ENCODE results near the gene LEP. TPM values are rescaled to one million over a fixed set of nuclear protein-coding genes. Genes with fewer than 3 reads are reported as not detected.

LEP gene
- total and polyA plus RNA-seq, 2 of the 8 experiments (the other 6 are each of a cell fraction or from before 2014, with no cell fraction given) = not detected

DNA sequence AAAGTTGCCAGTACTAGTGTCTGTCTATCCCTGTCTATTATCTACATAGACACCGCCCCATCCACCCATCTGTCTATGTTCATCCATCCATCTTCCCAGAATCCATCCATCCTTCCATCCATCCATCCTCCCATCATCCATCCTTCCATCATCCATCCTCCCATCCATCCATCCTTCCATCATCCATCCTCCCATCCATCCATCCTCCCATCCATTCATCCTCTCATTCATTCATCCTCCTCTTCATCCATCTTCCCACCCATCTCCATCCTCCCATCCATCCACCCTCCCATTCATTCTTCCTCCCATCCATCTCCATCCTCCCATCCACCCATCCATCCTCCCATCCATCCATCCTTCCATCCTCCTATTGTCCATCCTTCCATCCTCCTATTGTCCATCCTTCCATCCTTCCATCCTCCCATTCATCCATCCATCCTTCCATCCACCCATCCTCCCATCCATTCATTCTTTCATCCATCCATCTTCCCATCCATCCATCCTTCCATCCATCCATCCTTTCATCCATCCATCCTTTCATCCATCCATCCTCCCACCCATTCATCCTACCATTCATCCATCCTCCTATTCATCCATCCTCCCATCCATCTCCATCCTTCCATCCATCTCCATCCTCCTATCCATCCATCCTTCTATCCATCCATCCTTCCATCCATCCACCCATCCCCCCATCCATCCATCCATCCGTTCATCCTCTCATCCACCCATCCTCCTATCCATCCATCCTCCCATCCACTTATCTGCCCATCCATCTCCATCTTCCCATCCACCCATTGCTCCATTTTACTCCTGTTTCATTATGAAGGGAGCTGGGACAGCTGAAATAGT lies 14.7 kb upstream of the LEP start:
- ChIA-PET POLR2A (ENCODE audit: partially characterized antibody) (no interaction called here), CTCF (ENCODE audit: partially characterized antibody) (interaction anchor here (1.8 to 2.0 kb wide), 2 partner anchors 11 to 17 kb away, joined by 7 read pairs; no protein-coding TSS in a partner anchor)
- no peak overlapping the region for H3K4me3 ChIP-seq (ENCODE audit: extremely low read depth in 1 of 4, insufficient read depth in 2 of 4, low read depth in 3 of 4, low read length in 4 of 4)
- no peaks in the 10 kb centered on the region for H3K36me3 ChIP-seq (ENCODE audit: control insufficient read depth in 2 of 4, insufficient read depth in 4 of 4, low read length in 3 of 4)
- H3K79me1 ChIP-seq (ENCODE audit: low read depth, low read length) = no peaks in the 10 kb centered on the region
- no peaks in the 10 kb centered on the region for H3K79me2 ChIP-seq (ENCODE audit: control insufficient read depth in 1 of 2, insufficient read depth in 2 of 2, low read length in 2 of 2)
- no peak overlapping the region for H2AFZ ChIP-seq (ENCODE audit: low read length)
- no peak overlapping the region for H2AK5ac ChIP-seq (ENCODE audit: low read depth, low read length)
- no peak overlapping the region for H2BK12ac ChIP-seq (ENCODE audit: low read depth, low read length)
- H4K20me1 ChIP-seq (replicated peaks in 1 of 2; ENCODE audit: control insufficient read depth in 1 of 2, insufficient read depth in 2 of 2, low read length in 2 of 2) = peaks cover 0 to 2% of the 10 kb centered on the region in 2 experiments
- no peak overlapping the region for H4K91ac ChIP-seq (replicated peaks; ENCODE audit: insufficient read length, low read length)
- no peaks in the 10 kb centered on the region for H3K27me3 ChIP-seq (replicated peaks in 1 of 4; ENCODE audit: control insufficient read depth in 3 of 4, extremely low read depth in 1 of 4, insufficient read depth in 3 of 4, low read length in 3 of 4)
- H3K9me3 ChIP-seq (ENCODE audit: insufficient read depth in 2 of 2, low read depth in 1 of 2, low read length in 1 of 2) = no peaks in the 10 kb centered on the region
- H2BK5ac ChIP-seq (ENCODE audit: low read depth, low read length) = no peak overlapping the region
- H3K4me1 ChIP-seq (replicated peaks in 1 of 4; ENCODE audit: control insufficient read depth in 3 of 4, insufficient read depth in 4 of 4, low read length in 3 of 4) = peaks cover 0 to 11% (median 4%) of the 10 kb centered on the region in 4 experiments; a peak in 4 of 7 replicates
- H3K23me2 ChIP-seq (ENCODE audit: low read depth, low read length) = peaks cover 8% of the 10 kb centered on the region; the same call in 1 of the 2 replicates
- no peak overlapping the region for H3K14ac ChIP-seq (ENCODE audit: insufficient read length)
- FAIRE-seq (no peak), DNase-seq (ENCODE audit: low read depth in 1 of 2, low spot score in 2 of 2) (no peak)
- WGBS, 2 experiments (ENCODE audit: extremely low coverage in 1 of 2, insufficient coverage in 1 of 2, insufficient read length in 1 of 2, insufficient replicate concordance in 2 of 2, low coverage in 1 of 2, low lambda C conversion rate in 2 of 2, missing lambda C conversion rate in 1 of 2) = 85 to 100% methylated on average over 1 to 2 of the region's 2 CpGs
- no peak overlapping the region for H3K4me2 ChIP-seq (ENCODE audit: insufficient read depth in 1 of 2, low read depth in 2 of 2, low read length in 2 of 2)
- H2BK15ac ChIP-seq (ENCODE audit: low read length) = no peak overlapping the region
- H4K5ac ChIP-seq (ENCODE audit: insufficient read length, low read depth, low read length) = no peak overlapping the region
- no peak overlapping the region for H3K56ac ChIP-seq (replicated peaks; ENCODE audit: insufficient read length, low read depth, low read length)
- no peak overlapping the region for H3K18ac ChIP-seq (ENCODE audit: extremely low read depth, low read length)
- no peak overlapping the region for H2BK20ac ChIP-seq (ENCODE audit: low read length)
- no peak overlapping the region for H3K23ac ChIP-seq (ENCODE audit: insufficient read length)
- H3K4ac ChIP-seq (replicated peaks; ENCODE audit: insufficient read length, low read depth, low read length) = no peak overlapping the region
- H3K9ac ChIP-seq (replicated peaks in 1 of 4; ENCODE audit: extremely low read depth in 1 of 4, low read depth in 3 of 4, low read length in 3 of 4) = no peak overlapping the region
- TF ChIP-seq ASH2L (IDR thresholded peaks at IDR 0.05; ENCODE audit: low read length) (no peak), JUND (IDR thresholded peaks at IDR 0.05; ENCODE audit: low read length) (no peak), JUN (IDR thresholded peaks at IDR 0.05; ENCODE audit: low read depth, low read length) (no peak), RXRA (IDR thresholded peaks at IDR 0.05; ENCODE audit: insufficient read depth, low read depth, low read length) (no peak), PHF8 (conservative IDR thresholded peaks at IDR 0.05; ENCODE audit: low read depth, low read length) (no peak), SAP30 (IDR thresholded peaks at IDR 0.05; ENCODE audit: insufficient read depth, insufficient replicate concordance, low read length) (no peak), FOSL1 (IDR thresholded peaks at IDR 0.05; ENCODE audit: insufficient read depth, low read depth, low read length) (no peak)
- TF ChIP-seq, protein P1, sequence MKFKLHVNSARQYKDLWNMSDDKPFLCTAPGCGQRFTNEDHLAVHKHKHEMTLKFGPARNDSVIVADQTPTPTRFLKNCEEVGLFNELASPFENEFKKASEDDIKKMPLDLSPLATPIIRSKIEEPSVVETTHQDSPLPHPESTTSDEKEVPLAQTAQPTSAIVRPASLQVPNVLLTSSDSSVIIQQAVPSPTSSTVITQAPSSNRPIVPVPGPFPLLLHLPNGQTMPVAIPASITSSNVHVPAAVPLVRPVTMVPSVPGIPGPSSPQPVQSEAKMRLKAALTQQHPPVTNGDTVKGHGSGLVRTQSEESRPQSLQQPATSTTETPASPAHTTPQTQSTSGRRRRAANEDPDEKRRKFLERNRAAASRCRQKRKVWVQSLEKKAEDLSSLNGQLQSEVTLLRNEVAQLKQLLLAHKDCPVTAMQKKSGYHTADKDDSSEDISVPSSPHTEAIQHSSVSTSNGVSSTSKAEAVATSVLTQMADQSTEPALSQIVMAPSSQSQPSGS (IDR thresholded peaks at IDR 0.05; ENCODE audit: low read length) = no peak
- TF ChIP-seq, protein P2, sequence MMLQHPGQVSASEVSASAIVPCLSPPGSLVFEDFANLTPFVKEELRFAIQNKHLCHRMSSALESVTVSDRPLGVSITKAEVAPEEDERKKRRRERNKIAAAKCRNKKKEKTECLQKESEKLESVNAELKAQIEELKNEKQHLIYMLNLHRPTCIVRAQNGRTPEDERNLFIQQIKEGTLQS (IDR thresholded peaks at IDR 0.05; ENCODE audit: insufficient read depth, low read depth, low read length) = no peak
- H2BK120ac ChIP-seq (replicated peaks; ENCODE audit: low read depth, low read length) = no peak overlapping the region
- no peak overlapping the region for H4K8ac ChIP-seq (ENCODE audit: extremely low read depth, insufficient read depth, low read length)
- no peak overlapping the region for H3K27ac ChIP-seq (ENCODE audit: low read depth, low read length)
